ENCODE measurements around the gene PDE8A.
"Not testable (repeated sequence)": the region's sequence is repeated elsewhere in the genome, so short reads cannot be mapped to it uniquely, and the experiment has no call there.

Gene PDE8A

DNA sequence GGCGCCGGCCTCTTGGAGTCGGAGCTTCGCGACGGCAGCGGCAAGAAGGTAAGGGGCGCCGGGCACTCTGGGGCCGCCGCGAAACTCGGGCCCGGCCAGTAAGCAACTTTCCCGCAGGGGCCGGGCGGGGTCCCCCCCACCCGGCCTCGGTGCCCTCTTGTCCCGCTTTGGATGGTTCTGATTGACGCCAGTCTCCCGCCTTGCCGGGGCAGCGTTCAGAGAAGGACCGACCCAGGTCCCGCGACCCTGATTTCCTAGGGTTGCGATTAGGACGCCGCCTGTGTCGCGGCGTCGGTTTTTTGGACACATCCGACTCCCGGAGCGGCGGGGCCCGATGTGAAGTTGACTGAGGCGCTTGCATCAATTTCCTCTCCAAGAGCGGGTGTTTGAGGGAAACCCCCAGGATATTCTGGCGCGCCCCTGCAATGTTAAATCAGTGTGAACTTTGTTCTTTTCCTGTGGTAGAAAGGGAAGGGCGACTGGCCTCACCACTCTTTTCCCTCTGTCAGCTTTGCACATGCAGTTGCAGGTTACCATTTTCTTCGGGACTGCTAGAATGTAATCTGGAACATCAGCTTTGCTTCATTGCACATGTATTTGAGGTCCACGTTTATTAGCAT, 755 bp downstream of the PDE8A start:
- no peaks in the 10 kb centered on the region for H3K27me3 ChIP-seq (ENCODE audit: control insufficient read depth in 1 of 2, insufficient read depth in 2 of 2, low read length in 2 of 2)
- H3K4me1 ChIP-seq (ENCODE audit: insufficient read depth, low read length) = peaks cover 25% of the 10 kb centered on the region
- no peaks in the 10 kb centered on the region for H3K9me3 ChIP-seq (ENCODE audit: low read length)
- no peaks in the 10 kb centered on the region for H3K36me3 ChIP-seq (ENCODE audit: insufficient read depth, low read length)
- peak overlapping the region; percentile 76 for H3K27ac ChIP-seq (ENCODE audit: low read depth, low read length)
- H3K9ac ChIP-seq (ENCODE audit: low read length) = peak overlapping the region; percentile 3
- H3K4me3 ChIP-seq (ENCODE audit: low read depth in 1 of 2, low read length in 2 of 2) = peak overlapping the region; percentile 83 to 88

DNA sequence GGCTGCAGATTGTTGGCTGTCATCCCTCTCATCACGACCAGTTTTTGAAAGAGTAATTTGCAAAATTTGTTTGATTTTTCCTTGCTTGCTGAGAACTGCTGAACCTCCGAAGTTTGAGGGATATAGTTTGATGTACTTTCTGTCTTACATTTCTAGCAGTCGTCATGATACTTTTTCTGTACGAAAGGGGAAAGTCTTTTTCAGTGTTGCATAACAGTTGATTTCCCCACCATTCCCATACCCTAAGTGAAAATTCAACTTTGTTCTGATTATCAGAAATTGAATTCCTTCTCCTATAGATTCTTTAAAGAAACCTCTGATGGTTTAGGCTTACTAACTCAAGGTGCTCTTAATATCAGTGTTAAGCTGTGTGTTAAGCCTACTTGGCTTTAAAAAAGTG, 1.6 kb downstream of the PDE8A start:
- Histone ChIP-seq H3K36me3 (ENCODE audit: insufficient read depth, low read length) (no peaks in the 10 kb centered on the region), H3K4me1 (ENCODE audit: insufficient read depth, low read length) (peaks cover 25% of the 10 kb centered on the region), H3K27me3 (ENCODE audit: control insufficient read depth in 1 of 2, insufficient read depth in 2 of 2, low read length in 2 of 2) (no peaks in the 10 kb centered on the region), H3K9ac (ENCODE audit: low read length) (no peak overlapping the region), H3K27ac (ENCODE audit: low read depth, low read length) (no peak overlapping the region), H3K4me3 (ENCODE audit: low read depth in 1 of 2, low read length in 2 of 2) (peak overlapping the region; percentile 23 to 88), H3K9me3 (ENCODE audit: low read length) (no peaks in the 10 kb centered on the region)

DNA sequence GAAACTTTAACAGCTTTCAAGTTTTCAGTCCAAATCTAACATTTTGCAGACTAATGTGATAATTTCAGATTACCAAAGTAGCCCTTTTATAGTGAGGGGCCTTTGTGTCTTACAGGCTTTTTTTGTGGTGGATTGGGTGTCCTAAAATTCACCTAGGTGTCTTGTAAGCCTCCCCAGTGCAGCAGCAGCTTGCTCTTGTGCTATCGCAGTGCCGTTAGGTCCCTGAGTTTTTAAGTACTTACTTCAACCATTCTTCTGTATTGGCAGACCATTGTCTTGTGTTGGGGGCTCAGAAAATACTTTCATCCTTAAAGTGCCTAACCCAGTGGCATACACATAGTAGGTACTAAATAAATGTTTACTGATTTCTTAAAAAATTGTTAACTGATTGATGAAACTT, 2.1 kb downstream of the PDE8A start:
- H3K9ac ChIP-seq (ENCODE audit: low read length) = no peak overlapping the region
- H3K4me1 ChIP-seq (ENCODE audit: insufficient read depth, low read length) = peaks cover 29% of the 10 kb centered on the region
- H3K9me3 ChIP-seq (ENCODE audit: low read length) = no peaks in the 10 kb centered on the region
- no peaks in the 10 kb centered on the region for H3K36me3 ChIP-seq (ENCODE audit: insufficient read depth, low read length)
- H3K4me3 ChIP-seq (ENCODE audit: low read depth in 1 of 2, low read length in 2 of 2) = peak overlapping the region in 1 of 2 donors; percentile 88
- no peak overlapping the region for H3K27ac ChIP-seq (ENCODE audit: low read depth, low read length)
- H3K27me3 ChIP-seq (ENCODE audit: control insufficient read depth in 1 of 2, insufficient read depth in 2 of 2, low read length in 2 of 2) = no peaks in the 10 kb centered on the region

DNA sequence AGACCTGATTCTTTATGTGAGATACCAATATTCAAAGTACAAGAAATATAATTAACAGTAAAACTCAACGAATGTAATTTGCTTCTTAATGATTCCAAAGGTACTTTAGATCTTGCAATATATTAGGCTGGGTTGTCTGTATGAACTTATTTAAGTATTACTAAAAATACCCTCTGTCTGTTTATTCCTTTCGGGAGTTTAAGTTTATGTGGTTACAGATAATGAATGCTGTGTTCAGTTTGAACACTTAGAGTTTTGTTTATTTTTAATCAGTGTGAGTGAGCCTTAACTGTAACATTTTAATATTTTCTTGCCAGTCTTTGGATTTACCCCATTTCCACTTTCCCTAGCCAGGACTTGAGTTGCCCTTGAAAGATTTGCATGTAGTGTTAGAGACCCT, 3.5 kb downstream of the PDE8A start:
- Histone ChIP-seq H3K36me3 (ENCODE audit: insufficient read depth, low read length) (no peaks in the 10 kb centered on the region), H3K9me3 (ENCODE audit: low read length) (no peaks in the 10 kb centered on the region), H3K4me3 (ENCODE audit: low read depth in 1 of 2, low read length in 2 of 2) (no peak overlapping the region), H3K9ac (ENCODE audit: low read length) (no peak overlapping the region), H3K27ac (ENCODE audit: low read depth, low read length) (no peak overlapping the region), H3K4me1 (ENCODE audit: insufficient read depth, low read length) (peaks cover 32% of the 10 kb centered on the region), H3K27me3 (ENCODE audit: control insufficient read depth in 1 of 2, insufficient read depth in 2 of 2, low read length in 2 of 2) (no peaks in the 10 kb centered on the region)

DNA sequence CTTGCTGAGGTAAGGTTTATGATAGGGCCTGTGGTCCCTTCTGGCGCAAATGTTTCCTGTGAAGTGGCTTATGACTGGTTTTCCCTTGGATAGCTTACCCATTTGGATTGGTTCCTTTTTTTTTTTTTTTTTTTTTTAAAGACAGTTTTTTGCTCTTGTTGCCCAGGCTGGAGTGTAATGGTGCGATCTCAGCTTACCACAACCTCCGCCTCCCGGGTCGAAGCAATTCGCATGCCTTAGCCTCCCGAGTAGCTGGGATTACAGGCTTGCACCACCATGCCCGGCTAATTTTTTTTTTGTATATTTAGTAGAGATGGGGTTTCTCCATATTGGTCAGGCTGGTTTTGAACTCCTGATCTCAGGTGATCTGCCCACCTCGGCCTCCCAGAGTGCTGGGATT, 5.7 kb downstream of the PDE8A start:
- H3K4me1 ChIP-seq (ENCODE audit: insufficient read depth, low read length) = peaks cover 32% of the 10 kb centered on the region
- H3K9ac ChIP-seq (ENCODE audit: low read length); H3K36me3 ChIP-seq (ENCODE audit: insufficient read depth, low read length): not testable (repeated sequence)

DNA sequence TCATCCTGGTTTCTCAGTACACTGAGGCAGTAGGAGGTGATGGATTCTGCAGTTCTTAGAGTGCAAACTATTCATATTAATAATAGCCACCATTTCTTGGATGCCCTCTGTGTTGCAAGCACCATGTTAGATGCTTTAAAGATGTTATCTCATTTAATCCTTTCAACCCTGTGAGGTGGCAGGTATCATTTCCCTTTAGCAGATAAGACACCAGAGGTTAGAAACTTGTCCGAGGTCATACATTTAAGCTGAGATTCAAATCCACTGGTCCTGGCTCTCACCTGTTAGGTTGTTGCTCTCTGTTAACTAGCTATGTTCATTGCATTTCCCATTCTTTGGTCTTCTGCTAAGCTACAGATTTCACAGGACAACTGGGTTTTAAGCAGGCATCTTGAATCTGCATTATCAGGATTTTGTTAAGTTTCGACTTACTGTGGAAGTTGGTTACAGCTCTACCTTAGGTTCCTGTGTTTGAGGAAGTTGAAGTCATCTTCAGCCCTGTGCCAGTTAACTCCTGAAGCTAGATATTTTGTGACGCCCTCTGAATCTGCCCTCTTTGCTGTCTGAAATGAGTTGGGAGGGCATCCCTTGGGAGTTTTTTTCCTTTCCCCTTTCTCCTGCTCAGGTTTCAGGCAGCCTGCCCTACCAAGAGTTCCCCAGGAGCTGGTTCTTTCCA, 6.4 kb downstream of the PDE8A start:
- Histone ChIP-seq H3K4me1 (ENCODE audit: insufficient read depth, low read length) (peaks cover 32% of the 10 kb centered on the region), H3K9ac (ENCODE audit: low read length) (no peak overlapping the region), H3K9me3 (ENCODE audit: low read length) (no peaks in the 10 kb centered on the region), H3K27me3 (ENCODE audit: control insufficient read depth in 1 of 2, insufficient read depth in 2 of 2, low read length in 2 of 2) (no peaks in the 10 kb centered on the region), H3K27ac (ENCODE audit: low read depth, low read length) (no peak overlapping the region), H3K4me3 (ENCODE audit: low read depth in 1 of 2, low read length in 2 of 2) (no peak overlapping the region), H3K36me3 (ENCODE audit: insufficient read depth, low read length) (no peaks in the 10 kb centered on the region)

More for the DNA sequence above, 5.7 kb downstream of the PDE8A start:
- not testable (repeated sequence) for H3K27me3 ChIP-seq (ENCODE audit: control insufficient read depth in 1 of 2, insufficient read depth in 2 of 2, low read length in 2 of 2); H3K27ac ChIP-seq (ENCODE audit: low read depth, low read length); H3K4me3 ChIP-seq (ENCODE audit: low read depth in 1 of 2, low read length in 2 of 2); H3K9me3 ChIP-seq (ENCODE audit: low read length)

DNA sequence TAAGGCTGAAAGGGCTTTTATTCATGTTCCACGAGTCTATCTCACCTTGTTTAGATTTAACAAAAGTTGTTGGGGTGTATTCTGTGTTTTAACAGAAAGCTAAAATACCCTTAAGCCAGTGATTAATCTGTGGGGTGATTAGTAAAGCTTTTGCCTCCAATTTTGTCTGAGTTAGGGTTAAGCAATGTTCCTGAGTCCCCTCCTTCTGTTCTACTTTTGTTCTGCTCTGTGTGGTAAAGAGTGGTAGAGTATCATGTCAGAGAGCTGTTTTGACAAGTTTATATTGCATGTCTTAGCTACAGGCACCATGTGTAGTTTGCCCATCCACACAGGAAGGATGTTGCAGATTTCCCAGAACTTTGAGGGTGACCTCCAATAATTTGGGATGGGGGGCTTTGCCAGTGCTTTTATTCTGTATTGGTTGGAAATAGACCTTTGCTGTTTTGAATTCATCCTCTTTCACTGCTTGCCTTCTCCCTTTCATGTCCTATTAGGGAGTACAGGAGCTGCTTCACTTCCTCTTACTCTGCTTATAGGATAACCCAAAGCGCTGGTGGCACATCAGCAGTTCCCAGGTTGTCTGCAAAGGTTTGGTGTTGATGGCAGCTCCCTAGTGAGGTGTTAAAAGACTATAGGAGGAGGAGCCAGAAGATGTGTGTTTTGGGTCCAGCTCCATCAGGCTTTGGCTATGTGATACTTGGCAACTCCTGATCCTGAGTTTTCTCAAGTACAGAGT, 7.4 kb downstream of the PDE8A start:
- no peak overlapping the region for H3K4me3 ChIP-seq (ENCODE audit: low read depth in 1 of 2, low read length in 2 of 2)
- no peaks in the 10 kb centered on the region for H3K27me3 ChIP-seq (ENCODE audit: control insufficient read depth in 1 of 2, insufficient read depth in 2 of 2, low read length in 2 of 2)
- H3K36me3 ChIP-seq (ENCODE audit: insufficient read depth, low read length) = no peaks in the 10 kb centered on the region
- H3K27ac ChIP-seq (ENCODE audit: low read depth, low read length) = no peak overlapping the region
- no peak overlapping the region for H3K9ac ChIP-seq (ENCODE audit: low read length)
- H3K4me1 ChIP-seq (ENCODE audit: insufficient read depth, low read length) = peaks cover 25% of the 10 kb centered on the region
- no peaks in the 10 kb centered on the region for H3K9me3 ChIP-seq (ENCODE audit: low read length)

DNA sequence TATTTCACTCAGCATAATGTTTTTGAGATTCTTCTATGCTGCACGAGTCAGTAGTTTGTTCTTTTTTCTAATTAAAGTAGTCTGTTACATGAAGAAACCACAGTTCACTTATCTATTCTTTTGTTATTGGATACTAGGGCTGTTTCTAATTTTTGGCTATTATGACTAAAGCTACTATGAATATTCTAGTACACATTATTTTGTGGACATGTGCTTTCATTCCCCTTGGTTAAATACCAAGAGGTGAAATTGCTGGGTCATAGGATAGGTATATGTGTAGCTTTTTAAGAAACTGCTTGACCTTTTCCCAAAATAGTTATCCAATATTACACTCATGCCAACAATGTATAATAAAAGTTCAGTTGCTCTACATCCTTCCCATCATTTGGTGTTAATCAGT, 8.9 kb downstream of the PDE8A start:
- H3K27ac ChIP-seq (ENCODE audit: low read depth, low read length) = no peak overlapping the region

DNA sequence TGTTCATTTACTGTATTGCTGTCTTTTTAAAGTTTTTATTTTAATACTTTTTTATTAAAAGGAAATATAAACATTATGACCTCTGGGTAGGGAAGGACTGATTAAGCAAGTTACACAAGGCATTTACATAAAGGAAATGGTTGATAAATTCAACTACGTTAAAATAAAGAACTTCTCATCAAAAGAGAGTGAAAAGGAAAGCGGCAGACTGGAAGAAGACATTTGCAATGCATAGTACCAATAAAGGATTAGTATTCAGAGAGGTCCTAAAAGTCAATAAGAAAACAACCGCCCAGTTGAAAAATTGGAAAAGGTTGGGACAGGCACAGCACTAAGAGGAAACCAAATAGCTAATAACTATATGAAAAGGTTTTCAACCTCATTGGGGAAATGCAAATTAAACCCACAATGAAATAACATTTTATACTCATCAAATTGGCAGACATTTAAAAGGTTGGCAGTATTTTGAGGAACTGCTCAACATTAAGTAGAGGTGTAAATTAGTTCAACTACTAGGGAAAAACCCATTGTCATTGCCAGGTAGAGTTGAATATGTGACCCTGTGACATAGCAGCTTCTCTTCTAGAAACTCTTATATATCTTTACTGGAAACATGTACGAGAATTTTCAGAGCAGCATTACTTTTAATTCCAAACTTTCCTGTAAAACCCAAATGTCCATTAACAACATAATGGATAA, 9.5 kb downstream of the PDE8A start:
- H3K9ac ChIP-seq (ENCODE audit: low read length) = no peak overlapping the region
- no peaks in the 10 kb centered on the region for H3K27me3 ChIP-seq (ENCODE audit: control insufficient read depth in 1 of 2, insufficient read depth in 2 of 2, low read length in 2 of 2)
- H3K36me3 ChIP-seq (ENCODE audit: insufficient read depth, low read length) = no peaks in the 10 kb centered on the region
- no peak overlapping the region for H3K27ac ChIP-seq (ENCODE audit: low read depth, low read length)
- H3K4me1 ChIP-seq (ENCODE audit: insufficient read depth, low read length) = peaks cover 11% of the 10 kb centered on the region
- no peaks in the 10 kb centered on the region for H3K9me3 ChIP-seq (ENCODE audit: low read length)
- H3K4me3 ChIP-seq (ENCODE audit: low read depth in 1 of 2, low read length in 2 of 2) = no peak overlapping the region

More for the DNA sequence above, 8.9 kb downstream of the PDE8A start:
- Histone ChIP-seq H3K4me1 (ENCODE audit: insufficient read depth, low read length) (peaks cover 12% of the 10 kb centered on the region), H3K9ac (ENCODE audit: low read length) (no peak overlapping the region), H3K36me3 (ENCODE audit: insufficient read depth, low read length) (no peaks in the 10 kb centered on the region), H3K9me3 (ENCODE audit: low read length) (no peaks in the 10 kb centered on the region), H3K27me3 (ENCODE audit: control insufficient read depth in 1 of 2, insufficient read depth in 2 of 2, low read length in 2 of 2) (no peaks in the 10 kb centered on the region), H3K4me3 (ENCODE audit: low read depth in 1 of 2, low read length in 2 of 2) (no peak overlapping the region)

DNA sequence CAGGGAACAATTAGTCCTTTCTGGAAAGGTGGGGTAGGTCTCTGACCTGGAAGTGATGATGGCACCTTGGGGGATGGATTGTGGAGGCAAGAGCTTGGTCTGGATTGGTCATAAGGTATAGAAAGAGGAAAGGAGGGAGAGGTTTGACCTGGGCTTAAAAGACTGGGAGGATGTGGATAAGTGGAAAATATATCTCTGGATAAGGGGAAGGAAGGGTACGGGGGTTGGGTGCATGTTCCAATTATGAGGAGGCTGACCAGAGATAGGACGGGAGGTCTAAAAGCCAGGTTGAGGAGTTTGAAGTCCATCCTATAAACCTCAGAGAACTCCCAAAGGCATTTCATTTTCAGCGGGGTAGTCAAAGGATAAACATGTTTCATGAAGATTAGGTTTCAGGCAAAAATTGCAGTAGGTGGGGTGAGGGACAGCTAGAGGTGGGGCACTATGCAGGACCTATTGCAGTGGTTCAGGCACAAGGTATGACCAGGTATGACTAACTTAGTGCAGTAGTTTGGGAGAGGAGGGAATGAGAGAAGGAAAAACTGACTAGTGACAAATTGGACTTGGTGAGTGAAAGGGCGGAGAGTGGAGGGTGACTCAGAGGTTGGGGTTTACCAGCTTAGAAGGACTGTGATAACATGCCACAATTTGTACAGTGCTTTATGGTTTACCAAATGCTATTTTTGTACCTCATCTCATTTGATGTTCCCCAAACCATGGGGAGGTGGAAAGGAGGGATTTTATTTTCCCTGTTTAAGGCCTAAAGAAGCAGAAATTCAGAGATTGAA, 10.7 kb downstream of the PDE8A start:
- Histone ChIP-seq H3K27me3 (ENCODE audit: control insufficient read depth in 1 of 2, insufficient read depth in 2 of 2, low read length in 2 of 2) (no peaks in the 10 kb centered on the region), H3K36me3 (ENCODE audit: insufficient read depth, low read length) (no peaks in the 10 kb centered on the region), H3K9me3 (ENCODE audit: low read length) (no peaks in the 10 kb centered on the region), H3K27ac (ENCODE audit: low read depth, low read length) (no peak overlapping the region), H3K4me1 (ENCODE audit: insufficient read depth, low read length) (peaks cover 11% of the 10 kb centered on the region), H3K4me3 (ENCODE audit: low read depth in 1 of 2, low read length in 2 of 2) (no peak overlapping the region), H3K9ac (ENCODE audit: low read length) (no peak overlapping the region)

DNA sequence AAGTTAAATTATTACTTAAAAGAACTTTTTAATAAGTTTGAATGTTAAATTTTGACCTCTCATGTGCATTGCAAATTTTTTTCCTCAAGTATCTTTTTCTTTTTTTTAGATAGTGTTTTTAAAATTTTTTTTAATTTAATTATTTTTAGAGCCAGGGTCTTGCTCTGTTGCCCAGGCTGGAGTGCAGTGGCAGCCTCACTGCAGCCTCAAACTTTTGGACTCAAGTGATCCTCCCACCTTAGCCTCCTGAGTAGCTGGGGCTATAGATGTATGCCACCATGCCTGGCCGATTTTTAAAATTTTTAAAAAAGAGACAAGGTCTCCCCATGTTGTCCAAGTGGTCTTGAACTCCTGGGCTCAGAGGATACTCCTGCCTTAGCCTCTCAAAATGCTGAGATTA, 14.4 kb downstream of the PDE8A start:
- no peaks in the 10 kb centered on the region for H3K36me3 ChIP-seq (ENCODE audit: insufficient read depth, low read length)
- no peaks in the 10 kb centered on the region for H3K27me3 ChIP-seq (ENCODE audit: control insufficient read depth in 1 of 2, insufficient read depth in 2 of 2, low read length in 2 of 2)
- peaks cover 13% of the 10 kb centered on the region for H3K4me1 ChIP-seq (ENCODE audit: insufficient read depth, low read length)
- H3K27ac ChIP-seq (ENCODE audit: low read depth, low read length) = no peak overlapping the region
- no peak overlapping the region for H3K9ac ChIP-seq (ENCODE audit: low read length)
- H3K9me3 ChIP-seq (ENCODE audit: low read length) = no peaks in the 10 kb centered on the region
- H3K4me3 ChIP-seq (ENCODE audit: low read depth in 1 of 2, low read length in 2 of 2) = no peak overlapping the region
